ENCODE data around the gene SMIM44. TPM values are rescaled to one million over a fixed set of nuclear protein-coding genes. Genes with fewer than 3 reads are reported as not detected.
"Not testable (repeated sequence)": the region's sequence is repeated elsewhere in the genome, so short reads cannot be mapped to it uniquely, and the experiment has no call there.

The SMIM44 gene
- total RNA-seq, 6 experiments from 2014 or later = not detected

- peaks cover 4% of the 10 kb centered on the region; the same call in 1 of the 2 replicates for H3K36me3 Mint-ChIP-seq (ENCODE audit: low read depth)
- no peak for TF ChIP-seq CTCF (IDR thresholded peaks at IDR 0.05)
- H3K27ac Mint-ChIP-seq = no peak overlapping the region
- peaks cover 18% of the 10 kb centered on the region for H3K27me3 Mint-ChIP-seq (ENCODE audit: insufficient read depth)
- H3K4me3 Mint-ChIP-seq = no peak overlapping the region
- H3K9me3 Mint-ChIP-seq = no peaks in the 10 kb centered on the region
- no peak for DNase-seq
- peaks cover 30% of the 10 kb centered on the region for H3K4me1 Mint-ChIP-seq (ENCODE audit: low read depth)
Observed at GRCh38 chr19:3455960-3456601, 27.2 kb downstream of the SMIM44 start.

GRCh38 chr19:3455393-3455955 is 27.8 kb downstream of the SMIM44 start:
- Mint-ChIP-seq H3K4me1 (ENCODE audit: low read depth) (peaks cover 36% of the 10 kb centered on the region), H3K27ac (no peak overlapping the region), H3K36me3 (ENCODE audit: low read depth) (peaks cover 7% of the 10 kb centered on the region; the same call in 1 of the 2 replicates), H3K27me3 (ENCODE audit: insufficient read depth) (peaks cover 21% of the 10 kb centered on the region), H3K9me3 (no peaks in the 10 kb centered on the region), H3K4me3 (no peak overlapping the region)
- no peak for DNase-seq
- TF ChIP-seq CTCF (IDR thresholded peaks at IDR 0.05) = no peak

- Mint-ChIP-seq H3K9me3 (no peaks in the 10 kb centered on the region), H3K4me3 (no peak overlapping the region), H3K27me3 (ENCODE audit: insufficient read depth) (peaks cover 17% of the 10 kb centered on the region), H3K27ac (peak overlapping the region; percentile 45; the same call in 1 of the 2 replicates), H3K4me1 (ENCODE audit: low read depth) (peaks cover 38% of the 10 kb centered on the region), H3K36me3 (ENCODE audit: low read depth) (peaks cover 5% of the 10 kb centered on the region; the same call in 1 of the 2 replicates)
- no peak for TF ChIP-seq CTCF (IDR thresholded peaks at IDR 0.05)
- no peak for DNase-seq
Observed at GRCh38 chr19:3454656-3455392, 28.4 kb downstream of the SMIM44 start.

- 0 out of 2 replicates have a peak overlapping the region, but pooled peaks have one; percentile 45 for H3K27ac Mint-ChIP-seq
- no peak for TF ChIP-seq CTCF (IDR thresholded peaks at IDR 0.05)
- H3K9me3 Mint-ChIP-seq = no peaks in the 10 kb centered on the region
- H3K4me3 Mint-ChIP-seq = no peak overlapping the region
- no peak for DNase-seq
- peaks cover 17% of the 10 kb centered on the region for H3K27me3 Mint-ChIP-seq (ENCODE audit: insufficient read depth)
- peaks cover 5% of the 10 kb centered on the region; the same call in 1 of the 2 replicates for H3K36me3 Mint-ChIP-seq (ENCODE audit: low read depth)
- H3K4me1 Mint-ChIP-seq (ENCODE audit: low read depth) = peaks cover 29% of the 10 kb centered on the region
Observed at GRCh38 chr19:3453840-3454239, 29.4 kb downstream of the SMIM44 start.

GRCh38 chr19:3452942-3453214 is 30.4 kb downstream of the SMIM44 start:
- not testable (repeated sequence) for DNase-seq; H3K36me3 Mint-ChIP-seq (ENCODE audit: low read depth); H3K9me3 Mint-ChIP-seq; H3K4me3 Mint-ChIP-seq
- Mint-ChIP-seq H3K27ac (peak overlapping the region; percentile 99; the same call in 1 of the 2 replicates), H3K4me1 (ENCODE audit: low read depth) (peaks cover 23% of the 10 kb centered on the region), H3K27me3 (ENCODE audit: insufficient read depth) (peaks cover 15% of the 10 kb centered on the region)

Measured in HFFc6 (cell line).